ENCODE results near the gene C1orf116.
A peak's percentile ranks its signal among the peaks of the same experiment; 100 is the strongest.

DNA sequence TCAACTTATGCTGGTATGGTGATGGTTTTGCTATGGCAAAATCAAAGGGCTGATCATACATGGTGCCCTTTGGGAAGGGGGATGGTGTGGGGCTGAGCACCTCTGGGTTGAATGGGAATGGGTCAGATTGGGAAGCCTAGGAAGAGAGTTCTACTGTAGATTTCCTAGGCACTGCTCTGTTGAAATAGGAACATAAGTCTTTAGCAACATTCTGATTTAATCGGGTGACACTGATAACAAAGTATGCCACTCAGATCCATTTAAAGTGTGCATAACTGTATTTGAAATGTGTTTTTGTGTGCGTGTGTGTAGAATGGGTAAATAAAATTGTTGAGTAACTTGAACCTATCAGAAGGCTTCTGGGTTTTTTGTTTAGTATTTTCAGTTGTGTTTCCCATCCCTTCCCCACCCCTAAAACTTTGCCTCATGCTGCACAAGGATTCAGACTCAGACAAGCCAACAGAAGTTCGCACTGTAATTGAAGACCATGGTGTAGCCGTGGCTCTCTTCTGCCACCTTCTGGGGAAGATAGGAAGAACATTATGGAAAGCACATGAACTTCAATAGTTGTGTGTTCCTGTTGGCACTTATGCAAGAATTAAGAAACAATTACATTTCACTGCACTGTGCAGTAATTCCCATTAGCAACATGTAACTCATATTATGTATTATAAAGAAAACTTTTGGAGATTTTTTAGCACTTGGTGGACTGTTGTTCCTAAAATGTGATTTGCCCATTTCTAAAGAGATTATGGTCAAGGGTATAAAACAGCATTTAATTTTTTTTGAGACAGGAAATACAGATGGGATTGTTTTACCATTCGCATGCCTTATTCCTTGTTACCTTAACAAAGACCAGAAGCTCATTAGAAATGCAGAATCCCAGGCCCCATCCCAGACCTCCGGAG lies 45.2 kb upstream of the C1orf116 start:
- TF ChIP-seq, protein P1, sequence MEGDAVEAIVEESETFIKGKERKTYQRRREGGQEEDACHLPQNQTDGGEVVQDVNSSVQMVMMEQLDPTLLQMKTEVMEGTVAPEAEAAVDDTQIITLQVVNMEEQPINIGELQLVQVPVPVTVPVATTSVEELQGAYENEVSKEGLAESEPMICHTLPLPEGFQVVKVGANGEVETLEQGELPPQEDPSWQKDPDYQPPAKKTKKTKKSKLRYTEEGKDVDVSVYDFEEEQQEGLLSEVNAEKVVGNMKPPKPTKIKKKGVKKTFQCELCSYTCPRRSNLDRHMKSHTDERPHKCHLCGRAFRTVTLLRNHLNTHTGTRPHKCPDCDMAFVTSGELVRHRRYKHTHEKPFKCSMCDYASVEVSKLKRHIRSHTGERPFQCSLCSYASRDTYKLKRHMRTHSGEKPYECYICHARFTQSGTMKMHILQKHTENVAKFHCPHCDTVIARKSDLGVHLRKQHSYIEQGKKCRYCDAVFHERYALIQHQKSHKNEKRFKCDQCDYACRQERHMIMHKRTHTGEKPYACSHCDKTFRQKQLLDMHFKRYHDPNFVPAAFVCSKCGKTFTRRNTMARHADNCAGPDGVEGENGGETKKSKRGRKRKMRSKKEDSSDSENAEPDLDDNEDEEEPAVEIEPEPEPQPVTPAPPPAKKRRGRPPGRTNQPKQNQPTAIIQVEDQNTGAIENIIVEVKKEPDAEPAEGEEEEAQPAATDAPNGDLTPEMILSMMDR (IDR thresholded peaks at IDR 0.05): peak; percentile 79 to 87
- TF ChIP-seq POLR2A (IDR thresholded peaks at IDR 0.05): no peak

Measured in suprapubic skin (tissue), 3 donors.